ENCODE data around the gene IL32.

- TF ChIP-seq, protein P1, sequence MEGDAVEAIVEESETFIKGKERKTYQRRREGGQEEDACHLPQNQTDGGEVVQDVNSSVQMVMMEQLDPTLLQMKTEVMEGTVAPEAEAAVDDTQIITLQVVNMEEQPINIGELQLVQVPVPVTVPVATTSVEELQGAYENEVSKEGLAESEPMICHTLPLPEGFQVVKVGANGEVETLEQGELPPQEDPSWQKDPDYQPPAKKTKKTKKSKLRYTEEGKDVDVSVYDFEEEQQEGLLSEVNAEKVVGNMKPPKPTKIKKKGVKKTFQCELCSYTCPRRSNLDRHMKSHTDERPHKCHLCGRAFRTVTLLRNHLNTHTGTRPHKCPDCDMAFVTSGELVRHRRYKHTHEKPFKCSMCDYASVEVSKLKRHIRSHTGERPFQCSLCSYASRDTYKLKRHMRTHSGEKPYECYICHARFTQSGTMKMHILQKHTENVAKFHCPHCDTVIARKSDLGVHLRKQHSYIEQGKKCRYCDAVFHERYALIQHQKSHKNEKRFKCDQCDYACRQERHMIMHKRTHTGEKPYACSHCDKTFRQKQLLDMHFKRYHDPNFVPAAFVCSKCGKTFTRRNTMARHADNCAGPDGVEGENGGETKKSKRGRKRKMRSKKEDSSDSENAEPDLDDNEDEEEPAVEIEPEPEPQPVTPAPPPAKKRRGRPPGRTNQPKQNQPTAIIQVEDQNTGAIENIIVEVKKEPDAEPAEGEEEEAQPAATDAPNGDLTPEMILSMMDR (tag by site-specific recombination; IDR thresholded peaks at IDR 0.05), result 0 out of 2 replicates have a peak, but pooled peaks have one; percentile 28
- peak; percentile 55; the same call in 1 of the 2 replicates for TF ChIP-seq ZBTB8A (tag by site-specific recombination; IDR thresholded peaks at IDR 0.05)
- no peak for TF ChIP-seq ZNF138 (tag by site-specific recombination; IDR thresholded peaks at IDR 0.05; ENCODE audit: borderline replicate concordance)
Measured at GRCh38 chr16:3020247-3020603, 45.2 kb upstream of the IL32 start, which contains the start of gene TNFRSF12A.

All from HEK293 (cell line).